BLaER1 treated with 17β-estradiol and CSF1 and Interleukin-3, amounts not matched to agents 10 nM and 100 nM (cell line): ENCODE data around the gene ZNF674.

ENCODE experiments used
- H3K27ac ChIP-seq, 11 experiments: shearing (Covaris generic); formaldehyde crosslinking; 2 replicates each; pipeline ENCODE4 v1.8.1; 2022
- H3K27me3 ChIP-seq, 11 experiments: shearing (Covaris generic); formaldehyde crosslinking; 2 replicates each; pipeline ENCODE4 v1.8.1; 2022
- H3K36me3 ChIP-seq, 11 experiments: shearing (Covaris generic); formaldehyde crosslinking; 2 replicates each; pipeline ENCODE4 v1.8.1; 2022
- H3K4me1 ChIP-seq, 10 experiments: shearing (Covaris generic); formaldehyde crosslinking; 2 replicates each; pipeline ENCODE4 v1.8.1; 2022
- H3K4me2 ChIP-seq, 11 experiments: shearing (Covaris generic); formaldehyde crosslinking; 2 replicates each; pipeline ENCODE4 v1.8.1; 2022
- H3K4me3 ChIP-seq, 10 experiments: shearing (Covaris generic); formaldehyde crosslinking; 2 replicates each; pipeline ENCODE4 v1.8.1; 2022
- H3K9ac ChIP-seq, 11 experiments: shearing (Covaris generic); formaldehyde crosslinking; 2 replicates each; pipeline ENCODE4 v1.8.1; 2022
- H3K9me3 ChIP-seq, 11 experiments: shearing (Covaris generic); formaldehyde crosslinking; replicated peaks in 1 of 11; 2 replicates each; pipeline ENCODE4 v1.8.1; 2022
- H4K20me1 ChIP-seq, 11 experiments: shearing (Covaris generic); formaldehyde crosslinking; 2 replicates each; pipeline ENCODE4 v1.8.1; 2022
- Cebpa-rat ChIP-seq, 11 experiments: shearing (Covaris generic); IDR thresholded peaks; 2 replicates each; pipeline ENCODE4 v1.8.1; 2022

ZNF674 gene

DNA sequence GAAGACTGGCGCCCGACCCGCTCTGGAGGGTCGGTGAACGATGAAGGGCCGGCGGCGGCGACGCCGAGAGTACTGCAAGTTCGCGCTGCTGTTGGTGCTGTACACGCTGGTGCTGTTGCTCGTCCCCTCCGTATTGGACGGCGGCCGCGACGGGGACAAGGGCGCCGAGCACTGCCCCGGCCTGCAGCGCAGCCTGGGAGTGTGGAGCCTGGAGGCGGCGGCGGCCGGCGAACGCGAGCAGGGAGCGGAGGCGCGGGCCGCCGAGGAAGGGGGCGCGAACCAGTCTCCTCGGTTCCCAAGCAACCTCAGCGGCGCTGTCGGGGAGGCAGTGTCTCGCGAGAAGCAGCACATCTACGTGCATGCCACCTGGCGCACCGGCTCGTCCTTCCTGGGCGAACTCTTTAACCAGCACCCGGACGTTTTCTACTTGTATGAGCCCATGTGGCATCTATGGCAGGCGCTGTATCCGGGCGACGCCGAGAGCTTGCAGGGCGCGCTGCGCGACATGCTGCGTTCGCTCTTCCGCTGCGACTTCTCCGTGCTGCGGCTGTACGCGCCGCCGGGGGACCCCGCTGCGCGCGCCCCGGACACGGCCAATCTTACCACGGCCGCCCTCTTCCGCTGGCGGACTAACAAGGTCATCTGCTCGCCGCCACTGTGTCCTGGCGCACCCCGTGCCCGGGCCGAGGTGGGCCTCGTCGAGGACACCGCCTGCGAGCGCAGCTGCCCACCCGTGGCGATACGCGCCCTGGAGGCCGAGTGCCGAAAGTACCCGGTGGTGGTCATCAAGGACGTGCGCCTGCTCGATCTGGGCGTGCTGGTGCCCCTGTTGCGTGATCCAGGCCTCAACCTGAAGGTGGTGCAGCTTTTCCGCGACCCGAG lies 28.9 kb upstream of the ZNF674 start:
- Histone ChIP-seq H4K20me1 (no peaks in the 10 kb centered on the region; a peak in 1 of 22 replicates), H3K27me3 (no peaks in the 10 kb centered on the region), H3K4me1 (peaks cover 31 to 52% (median 45%) of the 10 kb centered on the region in 10 experiments), H3K36me3 (peaks cover 0 to 10% (median 0%) of the 10 kb centered on the region in 11 experiments; a peak in 5 of 22 replicates), H3K9ac (peak overlapping the region; percentile 58 to 80 (median 76)), H3K27ac (peak overlapping the region in 10 of 11 experiments; percentile 48 to 73 (median 63); a peak in 20 of 22 replicates), H3K9me3 (peaks cover 20 to 33% (median 25%) of the 10 kb centered on the region in 11 experiments), H3K4me3 (peak overlapping the region; percentile 62 to 79 (median 70)), H3K4me2 (peak overlapping the region; percentile 72 to 92 (median 86))
- no peak for TF ChIP-seq Cebpa-rat (IDR thresholded peaks at IDR 0.05)

DNA sequence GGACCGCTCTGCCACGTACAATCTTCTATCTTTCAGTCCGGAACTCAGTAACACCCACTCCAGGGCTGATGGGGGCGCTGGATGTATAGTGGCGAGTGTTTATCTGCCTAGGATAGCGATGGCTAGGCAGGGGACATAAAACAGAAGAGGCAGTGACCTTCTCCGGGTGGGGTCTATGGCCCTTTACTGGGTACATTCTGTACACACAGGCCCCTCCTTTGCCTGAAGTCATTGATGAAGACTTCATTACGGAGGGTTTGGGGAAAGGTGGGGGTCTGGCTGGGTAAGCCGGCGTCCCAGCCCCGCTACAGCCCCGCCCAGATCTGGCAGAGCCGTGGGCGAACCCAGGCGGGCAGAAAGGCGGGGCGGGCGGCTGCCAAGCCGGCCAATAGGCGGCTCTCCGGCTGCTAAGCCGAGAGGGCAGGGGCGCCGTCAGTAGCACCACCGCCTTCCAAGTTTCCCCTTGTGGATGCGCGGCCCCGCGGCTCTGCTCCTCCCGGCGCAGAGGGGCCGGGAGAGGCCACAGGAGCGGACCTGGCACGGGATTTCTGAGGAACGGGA lies 28.2 kb upstream of the ZNF674 start, which contains the start of gene CHST7:
Gene CHST7, plus strand, starts transcription at position 435 of the 561 bp plus-strand sequence. CDS start 167 bp downstream, outside the sequence.
- Histone ChIP-seq H3K36me3 (peaks cover 0 to 5% (median 0%) of the 10 kb centered on the region in 11 experiments; a peak in 4 of 22 replicates), H3K27me3 (no peaks in the 10 kb centered on the region), H4K20me1 (no peaks in the 10 kb centered on the region; a peak in 1 of 22 replicates), H3K9ac (peak within 1 kb of the TSS; percentile 58 to 80 (median 76)), H3K4me1 (peaks cover 27 to 51% (median 44%) of the 10 kb centered on the region in 10 experiments), H3K4me2 (peak within 1 kb of the TSS; percentile 72 to 92 (median 86)), H3K4me3 (peak within 1 kb of the TSS; percentile 62 to 79 (median 70)), H3K9me3 (peaks cover 20 to 30% (median 25%) of the 10 kb centered on the region in 11 experiments), H3K27ac (peak within 1 kb of the TSS in 10 of 11 experiments; percentile 48 to 73 (median 63); a peak in 20 of 22 replicates)
- TF ChIP-seq Cebpa-rat (IDR thresholded peaks at IDR 0.05), result no peak

DNA sequence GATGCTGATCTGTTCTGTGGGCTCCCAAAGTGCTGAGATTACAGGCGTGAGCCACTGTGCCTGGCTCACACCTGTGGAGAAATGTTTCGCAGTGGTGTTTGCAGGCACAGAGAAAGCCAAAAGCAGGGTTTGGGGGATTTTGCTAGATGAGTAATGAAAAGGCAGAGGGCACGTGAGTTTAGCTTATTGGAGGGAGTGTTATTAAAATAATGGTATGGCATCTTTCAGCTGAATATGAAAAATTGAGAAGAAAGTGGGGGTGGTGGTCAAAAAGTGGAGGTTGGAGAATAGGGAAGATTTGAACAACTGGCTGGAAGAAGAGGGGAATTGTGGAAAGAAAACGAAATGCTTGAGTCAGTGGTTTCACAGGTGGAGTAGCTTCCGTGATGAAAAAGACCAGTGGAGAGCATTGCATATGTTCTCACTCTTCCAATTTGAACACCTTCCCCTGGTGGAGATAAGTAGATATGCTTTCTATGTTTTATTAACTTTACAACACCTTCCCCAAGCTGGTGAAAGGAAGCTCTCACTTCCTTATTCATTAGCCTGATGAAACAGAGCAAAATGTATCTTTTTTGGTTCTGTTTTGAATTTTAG lies 27.2 kb upstream of the ZNF674 start:
- Histone ChIP-seq H3K27ac (peak overlapping the region in 6 of 11 experiments; percentile 62 to 73 (median 65); a peak in 9 of 22 replicates), H3K9ac (peak overlapping the region in 5 of 11 experiments; percentile 71 to 80 (median 78); a peak in 4 of 22 replicates)

DNA sequence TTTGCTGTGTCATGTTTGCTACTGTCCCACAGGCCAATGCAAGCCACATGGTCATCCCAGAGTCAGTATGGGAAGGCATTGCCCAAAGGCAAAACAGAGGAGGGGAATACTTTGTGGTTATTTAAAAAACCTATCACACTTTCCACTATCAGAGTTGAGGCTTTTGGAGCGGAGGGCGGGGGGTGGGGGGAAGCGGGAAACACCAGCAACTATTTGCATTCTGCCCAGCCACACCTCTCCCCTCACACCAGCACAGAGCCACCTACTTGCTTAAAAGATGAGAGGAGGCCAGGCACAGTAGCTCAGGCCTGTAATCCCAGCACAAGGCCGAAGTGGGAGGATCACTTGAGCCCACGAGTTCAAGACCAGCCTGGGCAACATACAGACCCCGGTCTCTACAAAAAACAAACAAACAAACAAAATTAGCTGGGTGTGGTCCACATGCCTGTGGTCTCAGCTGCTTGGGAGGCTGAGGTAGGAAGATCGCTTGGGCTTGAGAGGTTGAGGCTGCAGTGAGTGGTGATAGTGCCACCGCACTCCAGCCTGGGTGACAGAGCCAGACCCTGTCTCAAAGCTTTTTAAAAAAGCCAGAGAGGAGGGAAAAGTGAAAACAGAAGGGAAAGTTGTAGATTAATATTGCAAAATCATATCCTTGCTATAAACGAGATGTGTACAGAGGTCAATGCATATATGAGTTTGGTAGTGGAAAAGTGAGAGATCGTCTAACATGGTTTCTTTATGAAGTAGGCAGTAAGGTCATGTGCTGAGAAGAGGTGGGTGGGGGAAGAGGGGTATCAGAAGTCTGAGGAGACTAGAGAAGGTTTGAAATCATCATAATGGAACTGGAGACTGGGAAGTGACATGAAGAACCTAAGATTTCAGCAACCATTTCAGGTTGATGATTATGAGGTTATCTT lies 26.5 kb upstream of the ZNF674 start:
- H3K27ac ChIP-seq, result no peak overlapping the region
- H3K4me2 ChIP-seq, result peak overlapping the region in 5 of 11 experiments; percentile 72 to 91 (median 86); a peak in 6 of 22 replicates
- H3K36me3 ChIP-seq, result no peaks in the 10 kb centered on the region
- no peak overlapping the region for H3K4me3 ChIP-seq
- no peaks in the 10 kb centered on the region for H3K27me3 ChIP-seq
- no peak overlapping the region for H3K9ac ChIP-seq
- no peaks in the 10 kb centered on the region; a peak in 1 of 22 replicates for H4K20me1 ChIP-seq
- no peak for TF ChIP-seq Cebpa-rat (IDR thresholded peaks at IDR 0.05)
- peaks cover 20 to 29% (median 25%) of the 10 kb centered on the region in 11 experiments for H3K9me3 ChIP-seq
- peaks cover 11 to 36% (median 27%) of the 10 kb centered on the region in 10 experiments for H3K4me1 ChIP-seq

More for the DNA sequence above, 27.2 kb upstream of the ZNF674 start:
- Histone ChIP-seq H3K4me1 (peaks cover 17 to 42% (median 35%) of the 10 kb centered on the region in 10 experiments), H3K4me3 (peak overlapping the region in 3 of 10 experiments; percentile 68 to 79 (median 73); a peak in 3 of 20 replicates), H3K36me3 (no peaks in the 10 kb centered on the region), H3K9me3 (peaks cover 20 to 29% (median 25%) of the 10 kb centered on the region in 11 experiments), H4K20me1 (no peaks in the 10 kb centered on the region; a peak in 1 of 22 replicates), H3K27me3 (no peaks in the 10 kb centered on the region), H3K4me2 (peak overlapping the region; percentile 72 to 92 (median 86); a peak in 21 of 22 replicates)
- TF ChIP-seq Cebpa-rat (IDR thresholded peaks at IDR 0.05), result no peak

DNA sequence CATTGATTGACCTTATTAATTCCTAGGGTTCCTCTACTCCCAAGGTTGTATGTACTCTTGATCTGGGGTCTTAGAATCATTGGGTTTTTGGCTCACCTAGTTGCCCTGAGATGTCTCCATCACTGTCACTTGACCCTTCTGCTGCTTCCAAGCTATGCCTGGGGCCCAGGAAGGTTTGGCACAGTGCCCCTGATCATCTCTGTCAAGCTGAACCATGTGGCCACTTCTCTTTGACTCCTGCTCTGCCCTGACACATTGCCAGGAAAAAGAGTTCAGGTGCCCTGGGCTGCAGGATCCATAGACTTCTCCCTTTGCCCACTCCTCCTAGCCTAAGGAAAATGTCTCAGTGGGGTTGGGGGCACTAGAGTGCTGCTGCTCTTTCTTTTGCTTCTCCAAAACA lies 24.4 kb upstream of the ZNF674 start:
- Histone ChIP-seq H4K20me1 (no peaks in the 10 kb centered on the region), H3K4me3 (no peak overlapping the region), H3K4me2 (no peak overlapping the region), H3K27me3 (no peaks in the 10 kb centered on the region), H3K9ac (no peak overlapping the region), H3K27ac (no peak overlapping the region), H3K9me3 (peaks cover 14 to 19% (median 16%) of the 10 kb centered on the region in 11 experiments), H3K4me1 (peaks cover 11 to 16% (median 12%) of the 10 kb centered on the region in 10 experiments; a peak in 19 of 20 replicates), H3K36me3 (no peaks in the 10 kb centered on the region)
- TF ChIP-seq Cebpa-rat (IDR thresholded peaks at IDR 0.05), result no peak

DNA sequence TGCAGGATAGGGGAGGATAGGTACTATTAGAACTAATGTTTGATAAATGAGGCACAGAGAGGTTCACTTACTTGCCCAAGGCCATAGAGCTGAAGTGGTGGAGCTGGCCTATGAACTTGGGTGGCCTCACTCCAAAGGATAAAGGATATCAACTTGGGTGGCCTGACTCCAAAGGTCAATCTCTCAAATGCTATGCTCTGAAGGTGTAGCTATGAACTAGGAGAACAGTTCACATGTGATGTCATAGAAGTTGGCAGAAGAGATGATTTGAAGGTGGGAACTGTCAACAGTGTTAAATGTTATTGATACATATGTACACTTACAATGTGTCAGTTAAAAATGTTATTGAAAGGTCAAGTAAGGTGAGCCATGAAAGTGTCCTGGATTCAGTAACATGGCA lies 22.2 kb upstream of the ZNF674 start:
- H3K27ac ChIP-seq, result no peak overlapping the region
- H3K27me3 ChIP-seq, result no peaks in the 10 kb centered on the region; a peak in 1 of 22 replicates
- no peak overlapping the region for H3K9ac ChIP-seq
- H3K4me2 ChIP-seq, result no peak overlapping the region
- H4K20me1 ChIP-seq, result no peaks in the 10 kb centered on the region
- no peaks in the 10 kb centered on the region for H3K9me3 ChIP-seq
- no peak for TF ChIP-seq Cebpa-rat (IDR thresholded peaks at IDR 0.05)
- H3K4me1 ChIP-seq, result peaks cover 6 to 13% (median 10%) of the 10 kb centered on the region in 10 experiments
- H3K4me3 ChIP-seq, result no peak overlapping the region
- H3K36me3 ChIP-seq, result no peaks in the 10 kb centered on the region

DNA sequence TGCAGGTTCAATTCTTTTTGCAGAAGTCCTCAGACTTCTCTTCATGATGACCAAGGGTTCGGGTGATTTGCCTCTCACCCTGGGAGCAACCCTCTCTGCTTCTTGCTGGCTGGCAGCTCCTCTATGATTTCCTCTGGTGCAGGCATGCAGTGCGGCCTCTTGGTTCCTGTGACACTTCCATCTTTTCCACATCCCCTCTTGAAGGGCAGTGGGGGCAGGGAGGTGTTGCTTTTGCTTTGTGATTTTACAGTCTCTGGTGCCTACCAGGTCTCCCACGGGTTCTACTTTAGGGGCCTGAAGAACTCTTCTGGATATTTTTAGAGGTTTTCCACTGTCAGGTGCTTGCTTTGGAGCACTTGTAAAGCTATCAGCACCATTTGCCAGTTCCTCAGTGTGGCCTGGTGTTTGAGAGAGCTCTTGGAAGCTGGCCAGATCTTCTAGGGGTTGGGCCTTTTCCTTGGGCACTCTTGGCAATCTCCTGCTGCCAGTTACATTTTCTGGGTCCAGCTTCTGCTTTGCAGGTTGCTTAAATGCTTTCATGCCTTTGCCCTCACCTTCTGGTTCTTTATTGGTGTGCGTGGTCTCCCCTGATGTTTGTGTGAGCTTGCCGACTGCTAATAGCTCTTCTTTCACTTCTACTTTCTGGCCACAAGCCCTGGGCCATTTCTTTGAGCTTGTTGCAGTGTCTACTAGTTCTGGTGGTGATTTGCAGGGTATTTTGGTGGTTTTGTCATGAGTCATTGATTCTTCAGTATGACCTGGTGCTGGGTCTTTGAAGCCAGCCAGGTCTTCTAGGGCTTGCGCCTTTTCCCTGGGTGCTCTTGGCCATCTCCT lies 16.8 kb upstream of the ZNF674 start:
- Histone ChIP-seq H3K4me3 (no peak overlapping the region), H3K9me3 (no peaks in the 10 kb centered on the region), H4K20me1 (0 out of 22 replicates have a peak, but pooled peaks cover 0 to 7% (median 0%) of the 10 kb centered on the region in 11 experiments), H3K9ac (no peak overlapping the region), H3K27me3 (no peaks in the 10 kb centered on the region; a peak in 1 of 22 replicates), H3K27ac (0 out of 22 replicates have a peak overlapping the region, but pooled peaks of 1 of the 11 experiments have one; percentile 12), H3K36me3 (no peaks in the 10 kb centered on the region), H3K4me2 (peak overlapping the region; percentile 45 to 77 (median 70)), H3K4me1 (peaks cover 17 to 33% (median 21%) of the 10 kb centered on the region in 10 experiments)
- no peak for TF ChIP-seq Cebpa-rat (IDR thresholded peaks at IDR 0.05)
